OCI-LY1 (cell line): ENCODE measurements around the gene CXCR6.
"Not testable (repeated sequence)": the region's sequence is repeated elsewhere in the genome, so short reads cannot be mapped to it uniquely, and the experiment has no call there.

Experiments used
- EZH2 ChIP-seq: fragments of 200-600 bp; sonication (generic), shearing (Covaris generic); IDR thresholded peaks from 2 replicates; pipeline ENCODE4 v1.8.0; 2017; ENCODE audit warnings: borderline replicate concordance, mixed run types, mild to moderate bottlenecking, antibody characterized with exemption, low read length, moderate library complexity, mixed read lengths
- TF ChIP-seq, protein P1 (sequence below): fragments of 200-600 bp; sonication (generic), shearing (Covaris generic); IDR thresholded peaks from 2 replicates; pipeline ENCODE4 v1.5.1; 2017; ENCODE audit warnings: mild to moderate bottlenecking, antibody characterized with exemption, low read length, moderate library complexity, mixed read lengths

DNA sequence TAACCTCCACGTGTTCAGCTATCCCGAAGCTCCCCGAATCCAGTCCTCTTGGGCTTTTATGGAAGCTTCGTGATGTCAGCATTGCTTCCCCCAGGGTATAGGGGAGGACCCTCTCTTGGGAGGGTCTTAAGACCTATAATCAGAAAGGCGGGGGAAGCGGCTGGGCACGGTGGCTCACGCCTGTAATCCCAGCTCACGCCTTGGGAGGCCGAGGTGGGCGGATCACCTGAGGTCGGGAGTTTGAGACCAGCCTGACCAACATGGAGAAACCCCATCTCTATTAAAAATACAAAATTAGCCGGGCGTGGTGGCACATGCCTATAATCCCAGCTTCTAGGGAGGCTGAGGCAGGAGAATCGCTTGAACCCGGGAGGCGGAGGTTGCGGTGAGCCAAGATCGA is 54.2 kb downstream of the CXCR6 start:
- TF ChIP-seq EZH2, result not testable (repeated sequence)
- TF ChIP-seq, protein P1, sequence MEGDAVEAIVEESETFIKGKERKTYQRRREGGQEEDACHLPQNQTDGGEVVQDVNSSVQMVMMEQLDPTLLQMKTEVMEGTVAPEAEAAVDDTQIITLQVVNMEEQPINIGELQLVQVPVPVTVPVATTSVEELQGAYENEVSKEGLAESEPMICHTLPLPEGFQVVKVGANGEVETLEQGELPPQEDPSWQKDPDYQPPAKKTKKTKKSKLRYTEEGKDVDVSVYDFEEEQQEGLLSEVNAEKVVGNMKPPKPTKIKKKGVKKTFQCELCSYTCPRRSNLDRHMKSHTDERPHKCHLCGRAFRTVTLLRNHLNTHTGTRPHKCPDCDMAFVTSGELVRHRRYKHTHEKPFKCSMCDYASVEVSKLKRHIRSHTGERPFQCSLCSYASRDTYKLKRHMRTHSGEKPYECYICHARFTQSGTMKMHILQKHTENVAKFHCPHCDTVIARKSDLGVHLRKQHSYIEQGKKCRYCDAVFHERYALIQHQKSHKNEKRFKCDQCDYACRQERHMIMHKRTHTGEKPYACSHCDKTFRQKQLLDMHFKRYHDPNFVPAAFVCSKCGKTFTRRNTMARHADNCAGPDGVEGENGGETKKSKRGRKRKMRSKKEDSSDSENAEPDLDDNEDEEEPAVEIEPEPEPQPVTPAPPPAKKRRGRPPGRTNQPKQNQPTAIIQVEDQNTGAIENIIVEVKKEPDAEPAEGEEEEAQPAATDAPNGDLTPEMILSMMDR, result not testable (repeated sequence)
